ENCODE measurements around the gene ZNF780B. TPM values are rescaled to one million over a fixed set of nuclear protein-coding genes. Genes with fewer than 3 reads are reported as not detected.

The ZNF780B gene
- total and polyA plus RNA-seq, 2 of the 8 experiments (the other 6 are each of a cell fraction or from before 2014, with no cell fraction given): 3.1 to 22.4 TPM

DNA sequence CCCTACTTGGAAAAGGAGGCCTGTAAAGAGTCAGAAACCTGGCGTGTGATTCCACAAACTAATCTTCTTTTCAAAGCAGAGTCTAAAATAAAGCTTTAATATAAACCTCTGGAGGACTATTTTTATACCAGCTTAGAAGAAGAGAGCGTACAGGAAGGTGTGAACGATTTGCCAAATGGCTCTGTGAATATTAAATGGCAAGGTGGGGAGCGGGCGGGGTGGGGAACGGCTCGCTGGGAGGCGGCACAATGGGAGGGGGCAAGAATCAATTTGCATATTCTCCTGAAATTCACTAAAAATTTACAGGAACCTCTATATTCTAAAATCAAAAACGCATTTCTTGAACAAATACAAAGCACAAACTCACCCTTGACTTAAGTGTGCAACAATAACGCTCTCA is 982 bp downstream of the ZNF780B start (continued):
- TF ChIP-seq SIN3A (conservative IDR thresholded peaks at IDR 0.05 in 1 of 2, IDR thresholded peaks at IDR 0.05 in 1 of 2; ENCODE audit: low read depth in 1 of 2, low read length in 2 of 2) (no peak), SAP30 (IDR thresholded peaks at IDR 0.05; ENCODE audit: insufficient read depth, insufficient replicate concordance, low read length) (no peak), TBP (IDR thresholded peaks at IDR 0.05; ENCODE audit: low read depth, low read length) (no peak), FOSL1 (IDR thresholded peaks at IDR 0.05; ENCODE audit: insufficient read depth, low read depth, low read length) (no peak), BACH1 (IDR thresholded peaks at IDR 0.05; ENCODE audit: low read length) (no peak)
- TF ChIP-seq, protein P1, sequence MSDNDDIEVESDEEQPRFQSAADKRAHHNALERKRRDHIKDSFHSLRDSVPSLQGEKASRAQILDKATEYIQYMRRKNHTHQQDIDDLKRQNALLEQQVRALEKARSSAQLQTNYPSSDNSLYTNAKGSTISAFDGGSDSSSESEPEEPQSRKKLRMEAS (IDR thresholded peaks at IDR 0.05): no peak

All from H1 (cell line).